ENCODE measurements around the gene RNF186. TPM values are rescaled to one million over a fixed set of nuclear protein-coding genes. Genes with fewer than 3 reads are reported as not detected.

RNF186 gene
- total and polyA plus RNA-seq, 4 donors: 0.17 to 0.38 (median 0.28) TPM

GRCh38 chr1:19780267-19780877 lies 34.7 kb downstream of the RNF186 start:
- DNase-seq (ENCODE audit: low spot score): no peak
- H3K4me3 ChIP-seq (ENCODE audit: low read depth in 1 of 3, low read length in 3 of 3): no peak overlapping the region
- no peak overlapping the region for H3K9ac ChIP-seq (ENCODE audit: low read depth in 1 of 2, low read length in 2 of 2)
- no peaks in the 10 kb centered on the region for H3K27me3 ChIP-seq (ENCODE audit: control insufficient read depth in 4 of 4, insufficient read depth in 4 of 4, low read length in 3 of 4)
- peaks cover 5 to 30% (median 17%) of the 10 kb centered on the region in 4 donors for H3K36me3 ChIP-seq (ENCODE audit: control insufficient read depth in 4 of 4, insufficient read depth in 3 of 4, low read depth in 1 of 4, low read length in 3 of 4)
- no peaks in the 10 kb centered on the region for H3K4me1 ChIP-seq (ENCODE audit: control insufficient read depth in 4 of 4, insufficient read depth in 4 of 4, low read length in 3 of 4)
- H3K27ac ChIP-seq (ENCODE audit: low read depth in 1 of 2, low read length in 2 of 2): no peak overlapping the region
- H3K9me3 ChIP-seq (ENCODE audit: control insufficient read depth in 4 of 4, low read length in 3 of 4): no peaks in the 10 kb centered on the region
- TF ChIP-seq YY1 (IDR thresholded peaks at IDR 0.05): no peak
- no peak for TF ChIP-seq HNF4G (IDR thresholded peaks at IDR 0.05)
- no peak for TF ChIP-seq FOXA1 (IDR thresholded peaks at IDR 0.05)
- no peak for TF ChIP-seq MAX (IDR thresholded peaks at IDR 0.05)
- no peak for TF ChIP-seq SP1 (IDR thresholded peaks at IDR 0.05)
- TF ChIP-seq, protein P1, sequence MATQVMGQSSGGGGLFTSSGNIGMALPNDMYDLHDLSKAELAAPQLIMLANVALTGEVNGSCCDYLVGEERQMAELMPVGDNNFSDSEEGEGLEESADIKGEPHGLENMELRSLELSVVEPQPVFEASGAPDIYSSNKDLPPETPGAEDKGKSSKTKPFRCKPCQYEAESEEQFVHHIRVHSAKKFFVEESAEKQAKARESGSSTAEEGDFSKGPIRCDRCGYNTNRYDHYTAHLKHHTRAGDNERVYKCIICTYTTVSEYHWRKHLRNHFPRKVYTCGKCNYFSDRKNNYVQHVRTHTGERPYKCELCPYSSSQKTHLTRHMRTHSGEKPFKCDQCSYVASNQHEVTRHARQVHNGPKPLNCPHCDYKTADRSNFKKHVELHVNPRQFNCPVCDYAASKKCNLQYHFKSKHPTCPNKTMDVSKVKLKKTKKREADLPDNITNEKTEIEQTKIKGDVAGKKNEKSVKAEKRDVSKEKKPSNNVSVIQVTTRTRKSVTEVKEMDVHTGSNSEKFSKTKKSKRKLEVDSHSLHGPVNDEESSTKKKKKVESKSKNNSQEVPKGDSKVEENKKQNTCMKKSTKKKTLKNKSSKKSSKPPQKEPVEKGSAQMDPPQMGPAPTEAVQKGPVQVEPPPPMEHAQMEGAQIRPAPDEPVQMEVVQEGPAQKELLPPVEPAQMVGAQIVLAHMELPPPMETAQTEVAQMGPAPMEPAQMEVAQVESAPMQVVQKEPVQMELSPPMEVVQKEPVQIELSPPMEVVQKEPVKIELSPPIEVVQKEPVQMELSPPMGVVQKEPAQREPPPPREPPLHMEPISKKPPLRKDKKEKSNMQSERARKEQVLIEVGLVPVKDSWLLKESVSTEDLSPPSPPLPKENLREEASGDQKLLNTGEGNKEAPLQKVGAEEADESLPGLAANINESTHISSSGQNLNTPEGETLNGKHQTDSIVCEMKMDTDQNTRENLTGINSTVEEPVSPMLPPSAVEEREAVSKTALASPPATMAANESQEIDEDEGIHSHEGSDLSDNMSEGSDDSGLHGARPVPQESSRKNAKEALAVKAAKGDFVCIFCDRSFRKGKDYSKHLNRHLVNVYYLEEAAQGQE (IDR thresholded peaks at IDR 0.05): no peak
- TF ChIP-seq, protein P2, sequence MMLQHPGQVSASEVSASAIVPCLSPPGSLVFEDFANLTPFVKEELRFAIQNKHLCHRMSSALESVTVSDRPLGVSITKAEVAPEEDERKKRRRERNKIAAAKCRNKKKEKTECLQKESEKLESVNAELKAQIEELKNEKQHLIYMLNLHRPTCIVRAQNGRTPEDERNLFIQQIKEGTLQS (IDR thresholded peaks at IDR 0.05): no peak
- TF ChIP-seq FOXA2 (IDR thresholded peaks at IDR 0.05): no peak
- TF ChIP-seq GABPA (IDR thresholded peaks at IDR 0.05 in 1 of 2, conservative IDR thresholded peaks at IDR 0.05 in 1 of 2): no peak
- 90% methylated on average over 11 of the region's 11 CpGs for WGBS

GRCh38 chr1:19776933-19777332 lies 38.1 kb downstream of the RNF186 start:
- Histone ChIP-seq H3K9ac (ENCODE audit: low read depth in 1 of 2, low read length in 2 of 2) (no peak overlapping the region), H3K36me3 (ENCODE audit: control insufficient read depth in 4 of 4, insufficient read depth in 3 of 4, low read depth in 1 of 4, low read length in 3 of 4) (peaks cover 4 to 30% (median 14%) of the 10 kb centered on the region in 4 donors), H3K27ac (ENCODE audit: low read depth in 1 of 2, low read length in 2 of 2) (no peak overlapping the region), H3K9me3 (ENCODE audit: control insufficient read depth in 4 of 4, low read length in 3 of 4) (no peaks in the 10 kb centered on the region), H3K4me1 (ENCODE audit: control insufficient read depth in 4 of 4, insufficient read depth in 4 of 4, low read length in 3 of 4) (no peaks in the 10 kb centered on the region), H3K27me3 (ENCODE audit: control insufficient read depth in 4 of 4, insufficient read depth in 4 of 4, low read length in 3 of 4) (no peaks in the 10 kb centered on the region), H3K4me3 (ENCODE audit: low read depth in 1 of 3, low read length in 3 of 3) (no peak overlapping the region)
- no peak for DNase-seq (ENCODE audit: low spot score)
- TF ChIP-seq, protein P1 (IDR thresholded peaks at IDR 0.05): no peak
- no peak for TF ChIP-seq MAX (IDR thresholded peaks at IDR 0.05)
- WGBS: 97% methylated on average over 4 of the region's 4 CpGs
